ENCODE results near the gene TINCR.

DNA sequence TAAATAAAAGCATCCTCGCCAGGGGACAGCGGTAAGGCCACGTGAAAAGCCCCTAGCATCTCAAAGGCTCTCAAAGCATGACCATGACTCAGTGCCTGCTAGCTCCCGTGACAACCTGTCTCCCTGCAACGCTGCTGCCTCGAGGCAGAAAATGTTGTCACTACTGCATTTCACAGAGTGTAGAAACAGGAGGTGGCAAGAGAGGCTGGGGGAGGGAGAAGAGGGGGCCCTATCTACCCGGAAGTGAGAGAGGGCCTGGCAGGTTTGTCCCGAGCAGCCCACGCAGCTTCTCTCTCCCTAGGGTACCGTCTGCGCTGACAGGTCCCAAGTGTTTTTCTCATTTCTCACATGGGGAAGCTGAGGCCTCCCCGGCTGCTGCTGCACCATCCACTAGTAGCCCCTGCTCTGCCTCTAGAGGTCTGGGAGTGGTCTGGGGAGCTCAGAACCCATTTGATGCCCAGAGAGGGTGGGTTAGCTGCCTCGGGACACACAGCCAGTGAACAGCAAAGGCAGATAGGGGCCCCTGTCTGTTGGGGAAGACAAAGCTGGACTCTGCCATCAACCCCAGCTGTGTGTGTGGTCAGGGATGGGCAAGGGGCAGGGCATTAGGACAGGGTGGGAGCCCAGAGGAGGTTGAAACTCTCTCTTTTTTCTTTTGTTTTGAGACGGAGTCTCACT, 3.7 kb downstream of the TINCR start:
- TF ChIP-seq, protein P1, sequence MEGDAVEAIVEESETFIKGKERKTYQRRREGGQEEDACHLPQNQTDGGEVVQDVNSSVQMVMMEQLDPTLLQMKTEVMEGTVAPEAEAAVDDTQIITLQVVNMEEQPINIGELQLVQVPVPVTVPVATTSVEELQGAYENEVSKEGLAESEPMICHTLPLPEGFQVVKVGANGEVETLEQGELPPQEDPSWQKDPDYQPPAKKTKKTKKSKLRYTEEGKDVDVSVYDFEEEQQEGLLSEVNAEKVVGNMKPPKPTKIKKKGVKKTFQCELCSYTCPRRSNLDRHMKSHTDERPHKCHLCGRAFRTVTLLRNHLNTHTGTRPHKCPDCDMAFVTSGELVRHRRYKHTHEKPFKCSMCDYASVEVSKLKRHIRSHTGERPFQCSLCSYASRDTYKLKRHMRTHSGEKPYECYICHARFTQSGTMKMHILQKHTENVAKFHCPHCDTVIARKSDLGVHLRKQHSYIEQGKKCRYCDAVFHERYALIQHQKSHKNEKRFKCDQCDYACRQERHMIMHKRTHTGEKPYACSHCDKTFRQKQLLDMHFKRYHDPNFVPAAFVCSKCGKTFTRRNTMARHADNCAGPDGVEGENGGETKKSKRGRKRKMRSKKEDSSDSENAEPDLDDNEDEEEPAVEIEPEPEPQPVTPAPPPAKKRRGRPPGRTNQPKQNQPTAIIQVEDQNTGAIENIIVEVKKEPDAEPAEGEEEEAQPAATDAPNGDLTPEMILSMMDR (IDR thresholded peaks at IDR 0.05), result no peak
- TF ChIP-seq POLR2A (IDR thresholded peaks at IDR 0.05), result no peak
- TF ChIP-seq EP300 (IDR thresholded peaks at IDR 0.05; ENCODE audit: low read depth), result no peak
